Measurements from ENCODE around the gene SNAI1. TPM values are rescaled to one million over a fixed set of nuclear protein-coding genes. Genes with fewer than 3 reads are reported as not detected.

The SNAI1 gene
- total and polyA plus RNA-seq, 8 donors, result 0.37 to 7.1 (median 2.7) TPM; not detected in 2

- Histone ChIP-seq H3K36me3 (peaks cover 9 to 66% (median 48%) of the 10 kb centered on the region in 4 donors), H3K27me3 (no peaks in the 10 kb centered on the region), H3K4me3 (no peak overlapping the region), H3K4me1 (no peaks in the 10 kb centered on the region), H3K9me3 (no peaks in the 10 kb centered on the region), H3K27ac (no peak overlapping the region)
- TF ChIP-seq POLR2A (IDR thresholded peaks at IDR 0.05), result no peak
- TF ChIP-seq POLR2AphosphoS5 (IDR thresholded peaks at IDR 0.05), result no peak
- TF ChIP-seq, protein P1, sequence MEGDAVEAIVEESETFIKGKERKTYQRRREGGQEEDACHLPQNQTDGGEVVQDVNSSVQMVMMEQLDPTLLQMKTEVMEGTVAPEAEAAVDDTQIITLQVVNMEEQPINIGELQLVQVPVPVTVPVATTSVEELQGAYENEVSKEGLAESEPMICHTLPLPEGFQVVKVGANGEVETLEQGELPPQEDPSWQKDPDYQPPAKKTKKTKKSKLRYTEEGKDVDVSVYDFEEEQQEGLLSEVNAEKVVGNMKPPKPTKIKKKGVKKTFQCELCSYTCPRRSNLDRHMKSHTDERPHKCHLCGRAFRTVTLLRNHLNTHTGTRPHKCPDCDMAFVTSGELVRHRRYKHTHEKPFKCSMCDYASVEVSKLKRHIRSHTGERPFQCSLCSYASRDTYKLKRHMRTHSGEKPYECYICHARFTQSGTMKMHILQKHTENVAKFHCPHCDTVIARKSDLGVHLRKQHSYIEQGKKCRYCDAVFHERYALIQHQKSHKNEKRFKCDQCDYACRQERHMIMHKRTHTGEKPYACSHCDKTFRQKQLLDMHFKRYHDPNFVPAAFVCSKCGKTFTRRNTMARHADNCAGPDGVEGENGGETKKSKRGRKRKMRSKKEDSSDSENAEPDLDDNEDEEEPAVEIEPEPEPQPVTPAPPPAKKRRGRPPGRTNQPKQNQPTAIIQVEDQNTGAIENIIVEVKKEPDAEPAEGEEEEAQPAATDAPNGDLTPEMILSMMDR (IDR thresholded peaks at IDR 0.05), result no peak
- TF ChIP-seq EP300 (IDR thresholded peaks at IDR 0.05), result no peak
- intact Hi-C loops (cut with DNase I; ENCODE audit: low total_unique reads), result no loop called here
- WGBS, 5 donors, result 86 to 96% (median 90%) methylated on average over 4 of the region's 4 CpGs
- DNase-seq, result no peak
These were observed 21.4 kb upstream of the SNAI1 start for GRCh38 chr20:49961413-49961812.

- TF ChIP-seq POLR2AphosphoS5 (IDR thresholded peaks at IDR 0.05), result no peak
- TF ChIP-seq, protein P1 (IDR thresholded peaks at IDR 0.05), result peak in 3 of 7 experiments; percentile 7 to 32 (median 27)
- Histone ChIP-seq H3K27me3 (no peaks in the 10 kb centered on the region), H3K9me3 (no peaks in the 10 kb centered on the region), H3K36me3 (peaks cover 0 to 30% (median 15%) of the 10 kb centered on the region in 4 donors), H3K4me3 (no peak overlapping the region), H3K27ac (no peak overlapping the region), H3K4me1 (peaks cover 0 to 13% (median 5%) of the 10 kb centered on the region in 4 donors)
- intact Hi-C loops (cut with DNase I; ENCODE audit: low total_unique reads), result no loop called here
- DNase-seq, result peak; percentile 37 to 66
- WGBS, 5 donors, result 52 to 79% (median 72%) methylated on average over 5 of the region's 5 CpGs
These were observed 17.6 kb upstream of the SNAI1 start for GRCh38 chr20:49964964-49965780.

GRCh38 chr20:49965781-49966305 lies 16.9 kb upstream of the SNAI1 start:
- peaks cover 0 to 27% (median 14%) of the 10 kb centered on the region in 4 donors for H3K36me3 ChIP-seq
- TF ChIP-seq EP300 (IDR thresholded peaks at IDR 0.05) (no peak), POLR2A (IDR thresholded peaks at IDR 0.05) (no peak)
- H3K4me3 ChIP-seq, result no peak overlapping the region
- intact Hi-C loops (cut with DNase I; ENCODE audit: low total_unique reads), result no loop called here
- no peaks in the 10 kb centered on the region for H3K9me3 ChIP-seq
- no peak overlapping the region for H3K27ac ChIP-seq
- DNase-seq, result no peak
- 55 to 81% (median 65%) methylated on average over 9 of the region's 9 CpGs for WGBS, 5 donors
- no peaks in the 10 kb centered on the region for H3K27me3 ChIP-seq
- H3K4me1 ChIP-seq, result peaks cover 0 to 13% (median 5%) of the 10 kb centered on the region in 4 donors

GRCh38 chr20:49966861-49967260 lies 15.9 kb upstream of the SNAI1 start:
- Histone ChIP-seq H3K36me3 (peaks cover 0 to 27% (median 14%) of the 10 kb centered on the region in 4 donors), H3K27ac (no peak overlapping the region), H3K27me3 (no peaks in the 10 kb centered on the region), H3K4me1 (peaks cover 0 to 13% (median 5%) of the 10 kb centered on the region in 4 donors), H3K4me3 (no peak overlapping the region), H3K9me3 (no peaks in the 10 kb centered on the region)
- intact Hi-C loops (cut with DNase I; ENCODE audit: low total_unique reads), result no loop called here
- no peak for DNase-seq
- WGBS, 5 donors, result 94 to 100% (median 97%) methylated on average over 2 of the region's 2 CpGs
- TF ChIP-seq POLR2AphosphoS5 (IDR thresholded peaks at IDR 0.05) (no peak), EP300 (IDR thresholded peaks at IDR 0.05) (no peak), POLR2A (IDR thresholded peaks at IDR 0.05) (no peak)
- TF ChIP-seq, protein P1 (IDR thresholded peaks at IDR 0.05), result no peak

Measured in stomach (tissue), 9 donors.